Suprapubic skin (tissue), 4 donors: Measurements from ENCODE around the gene GPHA2. TPM values are rescaled to one million over a fixed set of nuclear protein-coding genes. Genes with fewer than 3 reads are reported as not detected.

Experiments used
- DNase-seq, 2 donors: peaks; one replicate each; pipeline ENCODE4 v3.0.0-alpha.2; 2019; ENCODE audit warnings: low spot score in 2 of 2
- H3K27ac ChIP-seq: fragments of 200-600 bp; sonication (generic); one replicate; pipeline ENCODE4 v1.5.1; 2019
- H3K27me3 ChIP-seq: fragments of 200-600 bp; sonication (generic); one replicate; pipeline ENCODE4 v1.5.1; 2019
- H3K36me3 ChIP-seq: fragments of 200-600 bp; sonication (generic); one replicate; pipeline ENCODE4 v1.5.1; 2019
- H3K4me1 ChIP-seq: fragments of 200-600 bp; sonication (generic); one replicate; pipeline ENCODE4 v1.5.1; 2019
- H3K4me3 ChIP-seq: fragments of 200-600 bp; sonication (generic); one replicate; pipeline ENCODE4 v1.5.1; 2019; ENCODE audit warnings: mild to moderate bottlenecking
- H3K9me3 ChIP-seq: fragments of 200-600 bp; sonication (generic); one replicate; pipeline ENCODE4 v1.5.1; 2019
- EP300 ChIP-seq: sonication (generic); formaldehyde crosslinking; IDR thresholded peaks from one replicate; pipeline ENCODE4 v1.6.1; 2017; ENCODE audit warnings: antibody characterized with exemption
- POLR2A ChIP-seq, 2 donors: fragments of 450-650 bp; IDR thresholded peaks; one replicate each; pipeline ENCODE4 v1.6.1; 2017; ENCODE audit warnings: antibody characterized with exemption in 2 of 2, mild to moderate bottlenecking in 2 of 2, moderate library complexity in 2 of 2
- POLR2AphosphoS5 ChIP-seq, 3 donors: sonication (generic); formaldehyde crosslinking; IDR thresholded peaks; one replicate each; pipeline ENCODE4 v1.6.1; 2017; ENCODE audit warnings: antibody characterized with exemption in 3 of 3
- WGBS: methylation state at CpG from one replicate; pipeline ENCODE4 v1.1.5; 2018; 5-methylcytosine and 5-hydroxymethylcytosine counted together
- total RNA-seq, 4 donors: library from RNA; depleted of rRNA; stranded (reverse); fragments of >200 nt; gene quantifications; one replicate each; pipeline ENCODE4 v1.1.0, GENCODE V29; 2016
- TF ChIP-seq, protein P1 (sequence below), 2 donors: fragments of 200-600 bp in 1 of 2; fragments of 450-650 bp in 1 of 2; sonication (generic) in 1 of 2; IDR thresholded peaks; one replicate each; pipeline ENCODE4 v1.5.1; 2016 to 2019; ENCODE audit warnings: antibody characterized with exemption in 2 of 2, mild to moderate bottlenecking in 1 of 2, moderate library complexity in 1 of 2

The GPHA2 gene
- total RNA-seq, 4 donors from 2014 or later, result not detected

DNA sequence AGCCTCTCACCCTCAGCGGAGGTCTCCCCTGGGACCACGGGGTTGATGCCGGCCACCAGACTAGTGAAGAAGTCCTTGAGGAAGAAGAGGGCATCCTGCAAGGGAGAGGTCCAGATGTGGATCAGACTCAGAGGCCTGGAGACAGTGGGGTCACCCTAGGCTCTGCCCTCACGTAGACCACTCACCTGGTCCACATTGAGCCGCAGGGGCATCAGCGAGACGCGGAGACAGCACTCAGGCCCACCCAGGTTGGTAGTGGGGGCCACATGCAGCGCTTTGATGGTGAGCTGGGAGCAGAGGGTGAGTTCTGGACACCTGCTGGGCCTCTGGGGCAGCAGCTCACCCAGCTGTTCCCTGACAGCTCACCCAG is 37.6 kb downstream of the GPHA2 start:
- no peaks in the 10 kb centered on the region for H3K27me3 ChIP-seq
- H3K4me1 ChIP-seq, result peaks cover 6% of the 10 kb centered on the region
- no peaks in the 10 kb centered on the region for H3K9me3 ChIP-seq
- 94% methylated on average over 6 of the region's 9 CpGs for WGBS
- no peak for TF ChIP-seq POLR2A (IDR thresholded peaks at IDR 0.05)
- TF ChIP-seq, protein P1, sequence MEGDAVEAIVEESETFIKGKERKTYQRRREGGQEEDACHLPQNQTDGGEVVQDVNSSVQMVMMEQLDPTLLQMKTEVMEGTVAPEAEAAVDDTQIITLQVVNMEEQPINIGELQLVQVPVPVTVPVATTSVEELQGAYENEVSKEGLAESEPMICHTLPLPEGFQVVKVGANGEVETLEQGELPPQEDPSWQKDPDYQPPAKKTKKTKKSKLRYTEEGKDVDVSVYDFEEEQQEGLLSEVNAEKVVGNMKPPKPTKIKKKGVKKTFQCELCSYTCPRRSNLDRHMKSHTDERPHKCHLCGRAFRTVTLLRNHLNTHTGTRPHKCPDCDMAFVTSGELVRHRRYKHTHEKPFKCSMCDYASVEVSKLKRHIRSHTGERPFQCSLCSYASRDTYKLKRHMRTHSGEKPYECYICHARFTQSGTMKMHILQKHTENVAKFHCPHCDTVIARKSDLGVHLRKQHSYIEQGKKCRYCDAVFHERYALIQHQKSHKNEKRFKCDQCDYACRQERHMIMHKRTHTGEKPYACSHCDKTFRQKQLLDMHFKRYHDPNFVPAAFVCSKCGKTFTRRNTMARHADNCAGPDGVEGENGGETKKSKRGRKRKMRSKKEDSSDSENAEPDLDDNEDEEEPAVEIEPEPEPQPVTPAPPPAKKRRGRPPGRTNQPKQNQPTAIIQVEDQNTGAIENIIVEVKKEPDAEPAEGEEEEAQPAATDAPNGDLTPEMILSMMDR (IDR thresholded peaks at IDR 0.05), result no peak
- no peak for TF ChIP-seq POLR2AphosphoS5 (IDR thresholded peaks at IDR 0.05)
- TF ChIP-seq EP300, result no peak
- H3K27ac ChIP-seq, result no peak overlapping the region
- no peak for DNase-seq
- no peak overlapping the region for H3K4me3 ChIP-seq
- H3K36me3 ChIP-seq, result peaks cover 83% of the 10 kb centered on the region

DNA sequence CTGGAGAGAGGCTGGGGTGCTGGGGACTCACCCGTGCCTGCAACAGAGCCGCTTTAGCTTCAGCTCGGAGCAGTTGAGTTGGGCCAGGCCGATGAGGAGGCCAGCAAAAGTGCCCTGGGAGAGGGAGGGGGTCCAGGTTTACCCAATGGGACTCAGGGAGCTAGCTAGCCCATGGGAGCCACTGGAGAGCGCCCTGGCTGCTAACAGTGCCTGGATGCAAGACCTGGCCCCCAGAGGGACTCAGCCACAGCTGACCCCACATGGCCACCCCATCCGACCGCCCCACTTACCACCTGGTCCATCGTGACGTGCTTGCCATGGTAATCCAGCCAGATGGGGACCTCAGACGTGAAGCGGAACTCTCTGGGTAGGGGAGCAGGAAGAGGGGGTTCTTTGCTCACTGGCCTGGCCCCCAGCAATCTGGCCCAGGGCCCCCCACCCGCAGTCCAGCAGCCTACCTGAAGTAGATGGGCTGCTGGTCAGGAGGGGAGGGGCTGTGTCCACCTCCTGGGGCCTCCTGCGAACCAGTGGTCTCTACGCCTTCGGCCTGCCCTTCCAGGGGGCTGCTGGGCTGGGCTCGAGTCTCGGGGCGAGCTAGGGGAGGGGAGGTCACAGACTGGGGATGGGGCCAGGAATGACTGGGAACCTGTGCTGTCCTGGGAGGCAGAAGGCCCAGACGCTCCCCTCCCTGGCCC is 38.2 kb downstream of the GPHA2 start:
- Histone ChIP-seq H3K9me3 (no peaks in the 10 kb centered on the region), H3K27me3 (no peaks in the 10 kb centered on the region), H3K27ac (no peak overlapping the region), H3K36me3 (peaks cover 78% of the 10 kb centered on the region), H3K4me3 (no peak overlapping the region), H3K4me1 (peaks cover 6% of the 10 kb centered on the region)
- 100% methylated on average over 1 of the region's 19 CpGs for WGBS
- no peak for DNase-seq
- TF ChIP-seq, protein P1 (IDR thresholded peaks at IDR 0.05), result no peak
- TF ChIP-seq POLR2A (IDR thresholded peaks at IDR 0.05) (no peak), POLR2AphosphoS5 (IDR thresholded peaks at IDR 0.05) (no peak)

GRCh38 chr11:64896448-64897022 is 39.2 kb downstream of the GPHA2 start:
- Histone ChIP-seq H3K27me3 (no peaks in the 10 kb centered on the region), H3K36me3 (peaks cover 68% of the 10 kb centered on the region), H3K9me3 (no peaks in the 10 kb centered on the region), H3K27ac (no peak overlapping the region), H3K4me1 (peaks cover 6% of the 10 kb centered on the region), H3K4me3 (no peak overlapping the region)
- WGBS, result 66% methylated on average over 4 of the region's 14 CpGs
- no peak for DNase-seq
- TF ChIP-seq, protein P1 (IDR thresholded peaks at IDR 0.05), result no peak
- TF ChIP-seq POLR2AphosphoS5 (IDR thresholded peaks at IDR 0.05) (no peak), EP300 (no peak), POLR2A (IDR thresholded peaks at IDR 0.05) (no peak)

DNA sequence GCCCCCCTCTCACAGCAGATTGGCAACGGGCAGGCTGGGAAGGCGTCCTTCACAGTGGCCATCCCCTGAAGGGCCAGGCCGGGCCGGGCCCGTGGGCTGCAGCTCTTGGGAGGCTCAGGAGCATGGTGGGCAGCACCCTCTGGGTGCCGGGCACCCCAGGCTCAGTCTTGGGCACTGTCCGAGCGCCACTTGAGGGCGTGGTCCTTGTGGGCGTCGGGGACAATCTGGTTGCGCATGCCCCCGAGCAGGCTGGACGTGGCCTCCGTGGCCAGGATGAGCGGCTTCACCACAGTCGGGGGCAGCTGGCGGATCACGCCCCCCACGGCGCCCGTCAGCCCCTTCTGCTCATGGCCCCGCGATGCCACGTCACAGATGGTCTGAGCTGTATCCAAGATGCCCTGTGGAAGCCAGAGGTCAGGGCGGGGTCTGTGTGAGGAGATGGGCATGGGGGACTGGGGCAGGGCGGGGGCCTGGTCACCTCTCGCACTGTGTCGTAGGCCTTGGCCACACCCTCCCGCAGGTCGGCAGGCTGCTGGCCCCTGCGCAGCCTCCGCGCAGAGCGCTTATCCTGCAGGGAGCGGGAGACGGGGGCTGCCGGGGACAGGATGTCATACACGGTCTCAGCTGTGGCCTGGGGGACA is 40.8 kb downstream of the GPHA2 start:
- no peak for TF ChIP-seq POLR2A (IDR thresholded peaks at IDR 0.05)
- TF ChIP-seq POLR2AphosphoS5 (IDR thresholded peaks at IDR 0.05), result no peak
- TF ChIP-seq, protein P1 (IDR thresholded peaks at IDR 0.05), result no peak
- TF ChIP-seq EP300, result no peak

More for the DNA sequence above, 40.8 kb downstream of the GPHA2 start:
- DNase-seq, result no peak
- H3K9me3 ChIP-seq, result no peaks in the 10 kb centered on the region
- WGBS, result 81% methylated on average over 14 of the region's 39 CpGs
- H3K27ac ChIP-seq, result no peak overlapping the region
- H3K4me3 ChIP-seq, result no peak overlapping the region
- H3K36me3 ChIP-seq, result peaks cover 52% of the 10 kb centered on the region
- H3K4me1 ChIP-seq, result peaks cover 6% of the 10 kb centered on the region
- no peaks in the 10 kb centered on the region for H3K27me3 ChIP-seq
